PFSK-1 (cell line): ENCODE results near the gene WDR45. TPM values are rescaled to one million over a fixed set of nuclear protein-coding genes. Genes with fewer than 3 reads are reported as not detected.

Source experiments
- FOXP2 ChIP-seq: optimal IDR thresholded peaks from 2 replicates; pipeline ENCODE3; 2011; ENCODE audit warnings: borderline replicate concordance, control low read depth, inconsistent platforms; ENCODE audit not compliant: insufficient read depth; ENCODE audit errors: extremely low read length, extremely low read depth
- POLR2AphosphoS5 ChIP-seq: IDR thresholded peaks from 2 replicates; pipeline ENCODE4 v1.6.1; 2012; ENCODE audit warnings: low read depth, mild to moderate bottlenecking, control low read depth, low read length, moderate library complexity
- REST ChIP-seq, 2 experiments: IDR thresholded peaks; 2 replicates each; pipeline versions ENCODE4 v1.6.1 to v1.8.0; 2011 to 2012; ENCODE audit warnings: low read depth in 2 of 2, low read length in 2 of 2, control low read depth in 1 of 2, inconsistent platforms in 1 of 2, mild to moderate bottlenecking in 1 of 2, moderate library complexity in 1 of 2; ENCODE audit not compliant: insufficient read depth in 1 of 2
- SIN3A ChIP-seq: IDR thresholded peaks from 2 replicates; pipeline ENCODE4 v1.6.1; 2012; ENCODE audit warnings: mild to moderate bottlenecking, low read length, moderate library complexity, borderline replicate concordance; ENCODE audit not compliant: insufficient read depth
- TAF1 ChIP-seq: IDR thresholded peaks from 2 replicates; pipeline ENCODE4 v1.6.1; 2012; ENCODE audit warnings: low read length, control low read depth, borderline replicate concordance; ENCODE audit not compliant: insufficient read depth
- polyA plus RNA-seq: library from polyadenylated mRNA; unstranded; fragments of >200 nt; gene quantifications from one replicate; pipeline ENCODE4 v1.2.1, GENCODE V29; 2012; ENCODE audit warnings: low read depth, missing spikeins; ENCODE audit not compliant: insufficient read length

Gene WDR45
- polyA plus RNA-seq, result 151 TPM

- peak; percentile 59; the same call in 1 of the 2 replicates for TF ChIP-seq POLR2AphosphoS5
- no peak for TF ChIP-seq SIN3A
Measured at GRCh38 chrX:49079489-49080428, at the start of gene WDR45. TSS of gene WDR45 (minus strand) at chrX:49079887. CDS start at chrX:49078095, 1,792 bp downstream.

- TF ChIP-seq FOXP2 (no peak), TAF1 (no peak), SIN3A (no peak), REST (IDR thresholded peaks at IDR 0.05; ENCODE audit: insufficient read depth in 1 of 2, low read depth in 2 of 2, low read length in 2 of 2) (no peak), POLR2AphosphoS5 (no peak)
Measured at GRCh38 chrX:49129427-49129826, 49.7 kb upstream of the WDR45 start.

- TF ChIP-seq REST (IDR thresholded peaks at IDR 0.05; ENCODE audit: insufficient read depth in 1 of 2, low read depth in 2 of 2, low read length in 2 of 2) (no peak), SIN3A (no peak), TAF1 (no peak), FOXP2 (no peak), POLR2AphosphoS5 (no peak)
Measured at GRCh38 chrX:49122499-49122898, 42.8 kb upstream of the WDR45 start.

- TF ChIP-seq SIN3A (no peak), REST (IDR thresholded peaks at IDR 0.05; ENCODE audit: insufficient read depth in 1 of 2, low read depth in 2 of 2, low read length in 2 of 2) (no peak), TAF1 (no peak), POLR2AphosphoS5 (no peak), FOXP2 (no peak)
Measured at GRCh38 chrX:49120091-49120490, 40.4 kb upstream of the WDR45 start.

- TF ChIP-seq TAF1 (no peak), FOXP2 (no peak), REST (IDR thresholded peaks at IDR 0.05; ENCODE audit: insufficient read depth in 1 of 2, low read depth in 2 of 2, low read length in 2 of 2) (no peak), SIN3A (no peak), POLR2AphosphoS5 (no peak)
Measured at GRCh38 chrX:49117581-49117980, 37.9 kb upstream of the WDR45 start.
